HG03159 (cell line): ENCODE measurements around the gene KIF4B.
"Not testable (repeated sequence)": the region's sequence is repeated elsewhere in the genome, so short reads cannot be mapped to it uniquely, and the experiment has no call there.

Source experiments
- ATAC-seq: cut with Tn5 transposase; IDR thresholded peaks from one replicate; pipeline ENCODE4 v1.9.1; 2021; ENCODE audit warnings: mild to moderate bottlenecking, moderate library complexity; ENCODE audit not compliant: unreplicated experiment

Gene KIF4B

DNA sequence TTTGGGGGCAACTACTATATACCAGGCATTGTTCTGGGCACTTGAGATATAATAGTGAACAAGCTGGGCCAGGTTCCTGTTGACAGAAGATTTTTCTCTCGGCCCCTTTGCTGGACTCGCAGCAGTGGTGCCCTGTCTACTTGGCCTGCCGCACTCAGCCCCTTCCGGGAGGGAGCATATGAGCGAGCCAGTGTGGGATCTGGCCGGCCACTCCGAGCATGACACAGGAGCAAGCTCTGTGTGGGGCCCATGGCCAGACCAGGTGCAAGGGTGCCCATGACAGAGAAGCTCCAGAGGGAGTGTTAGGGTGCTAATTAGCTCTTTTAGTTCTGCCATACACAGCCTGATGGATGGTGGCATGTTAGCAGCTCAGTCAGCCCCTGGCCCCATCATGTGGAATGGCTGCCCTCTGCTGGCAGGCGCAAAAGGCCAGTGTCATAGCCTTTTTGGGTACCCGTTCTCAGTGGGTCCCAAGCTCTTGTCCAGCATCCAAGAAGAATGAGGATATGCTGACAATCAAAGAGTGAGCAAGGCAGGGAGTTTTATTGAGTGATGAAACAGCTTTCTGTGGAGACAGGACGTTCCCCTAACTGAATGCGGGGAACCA lies 9.3 kb upstream of the KIF4B start:
- ATAC-seq: no peak

DNA sequence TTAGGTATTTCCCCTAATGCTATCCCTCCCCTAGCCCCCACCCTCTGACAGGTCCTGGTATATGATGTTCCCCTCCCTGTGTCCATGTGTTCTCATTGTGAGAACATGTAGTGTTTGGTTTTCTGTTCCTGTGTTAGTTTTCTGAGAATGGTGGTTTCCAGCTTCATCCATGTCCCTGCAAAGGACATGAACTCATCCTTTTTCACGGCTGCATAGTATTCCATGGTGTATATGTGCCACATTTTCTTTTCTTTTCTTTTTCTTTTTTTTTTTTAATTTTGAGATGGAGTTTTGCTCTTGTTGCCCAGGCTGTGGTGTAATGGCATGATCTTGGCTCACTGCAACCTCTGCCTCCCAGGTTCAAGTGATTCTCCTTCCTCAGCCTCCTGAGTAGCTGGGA lies 7.3 kb upstream of the KIF4B start:
- ATAC-seq: not testable (repeated sequence)

DNA sequence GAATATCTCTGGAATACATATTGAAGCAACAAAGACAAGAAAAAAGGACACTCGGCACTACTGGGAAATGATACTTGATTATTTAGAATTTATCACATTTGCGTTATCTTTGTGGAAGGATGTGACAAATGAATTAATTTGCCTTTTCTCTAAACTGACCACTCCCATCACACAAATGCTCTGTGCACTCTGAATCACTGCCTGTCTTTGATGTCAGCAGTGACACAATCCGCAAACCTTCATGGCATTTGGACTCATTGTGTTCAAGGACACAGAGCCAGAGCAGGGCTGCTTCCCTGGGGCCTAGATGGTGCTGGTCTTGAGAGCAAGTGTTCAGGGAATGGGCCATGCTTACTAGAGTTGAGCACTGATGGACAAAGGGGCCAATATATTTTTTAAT lies 4.9 kb upstream of the KIF4B start:
- no peak for ATAC-seq

GRCh38 chr5:155010881-155011280 lies 2.7 kb upstream of the KIF4B start:
- no peak for ATAC-seq

DNA sequence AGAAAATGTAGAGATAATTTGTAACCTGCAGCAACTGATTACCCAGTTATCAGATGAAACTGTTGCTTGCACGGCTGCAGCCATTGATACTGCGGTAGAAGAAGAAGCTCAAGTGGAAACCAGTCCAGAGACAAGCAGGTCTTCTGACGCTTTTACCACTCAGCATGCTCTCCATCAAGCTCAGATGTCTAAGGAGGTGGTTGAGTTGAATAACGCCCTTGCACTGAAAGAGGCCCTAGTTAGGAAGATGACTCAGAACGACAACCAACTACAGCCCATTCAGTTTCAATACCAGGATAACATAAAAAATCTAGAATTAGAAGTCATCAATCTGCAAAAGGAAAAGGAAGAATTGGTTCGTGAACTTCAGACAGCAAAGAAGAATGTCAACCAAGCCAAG lies 1.7 kb downstream of the KIF4B start:
- ATAC-seq: no peak

DNA sequence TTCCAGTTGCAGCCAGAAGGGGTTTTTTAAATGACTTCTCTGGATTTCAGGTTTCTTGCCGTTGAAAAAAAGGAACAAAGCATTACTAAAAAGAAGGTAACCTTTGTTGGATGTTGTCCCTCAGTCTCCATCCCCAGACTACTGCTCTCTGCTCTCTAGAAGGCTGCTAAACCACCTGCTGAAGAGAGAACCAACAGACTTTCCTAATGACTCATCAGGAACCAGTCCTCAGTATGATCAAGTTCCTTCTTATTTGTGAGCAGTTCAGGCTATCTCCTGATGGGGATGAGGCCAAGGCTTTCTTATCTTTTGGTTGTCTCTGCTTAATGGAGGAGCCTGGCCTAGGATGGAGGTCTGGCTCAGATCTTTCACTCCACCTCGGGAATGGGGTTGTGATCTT lies 4.1 kb downstream of the KIF4B start:
- ATAC-seq: peak; percentile 96

DNA sequence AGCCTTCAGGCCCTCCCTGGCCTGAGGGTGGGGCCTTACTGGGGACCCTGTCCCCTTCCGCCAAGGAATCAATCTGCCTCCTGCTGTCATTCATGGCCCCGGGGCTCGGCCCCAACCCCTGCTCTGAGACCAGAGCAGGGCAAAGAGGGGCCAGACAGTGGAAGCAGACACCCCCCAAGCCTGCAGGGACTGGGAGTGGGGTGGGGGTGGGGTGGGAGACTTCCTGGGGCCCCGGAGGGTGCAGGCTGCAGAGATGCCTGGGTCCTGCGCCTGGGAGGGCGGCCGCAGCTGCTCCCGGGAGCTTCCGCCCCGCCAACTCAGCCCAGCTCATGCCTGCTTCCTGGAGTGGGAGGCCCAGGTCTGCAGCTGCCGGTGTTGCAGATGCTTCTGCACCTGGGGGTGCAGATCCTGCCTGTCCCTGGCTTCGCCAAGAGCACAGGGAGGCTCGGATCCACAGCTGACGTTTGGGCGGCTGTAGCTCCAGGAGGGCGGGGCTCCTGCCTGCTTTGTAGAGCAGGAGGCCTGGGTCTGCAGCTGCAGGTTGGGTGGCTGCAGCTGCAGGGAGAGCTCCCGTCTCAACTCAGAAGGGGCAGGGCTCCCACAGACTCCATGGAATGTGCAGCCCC lies 6.2 kb downstream of the KIF4B start:
- ATAC-seq: no peak

- no peak for ATAC-seq
These were observed 8.3 kb downstream of the KIF4B start for GRCh38 chr5:155021842-155022241.

DNA sequence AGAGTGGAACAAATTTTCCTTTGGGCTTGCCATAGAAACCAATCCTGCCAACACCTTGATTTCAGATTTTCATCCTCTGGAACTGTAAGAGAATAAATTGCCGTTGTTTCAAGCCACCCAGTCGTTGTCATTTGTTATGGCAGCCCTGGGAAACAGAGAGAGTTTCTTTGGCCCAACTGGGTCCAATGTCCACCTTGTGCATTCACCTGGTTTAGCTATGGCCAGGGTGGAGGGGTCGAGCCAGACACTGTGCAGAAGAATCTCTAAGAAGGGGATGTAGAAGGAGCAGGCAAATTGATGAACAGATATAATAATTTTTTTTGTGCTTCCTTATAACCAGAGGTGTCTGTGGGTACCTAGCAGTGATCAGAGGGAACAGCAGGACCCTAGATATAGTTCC lies 9.8 kb downstream of the KIF4B start:
- no peak for ATAC-seq

GRCh38 chr5:155024015-155024414 lies 10.5 kb downstream of the KIF4B start:
- peak; percentile 50 for ATAC-seq

DNA sequence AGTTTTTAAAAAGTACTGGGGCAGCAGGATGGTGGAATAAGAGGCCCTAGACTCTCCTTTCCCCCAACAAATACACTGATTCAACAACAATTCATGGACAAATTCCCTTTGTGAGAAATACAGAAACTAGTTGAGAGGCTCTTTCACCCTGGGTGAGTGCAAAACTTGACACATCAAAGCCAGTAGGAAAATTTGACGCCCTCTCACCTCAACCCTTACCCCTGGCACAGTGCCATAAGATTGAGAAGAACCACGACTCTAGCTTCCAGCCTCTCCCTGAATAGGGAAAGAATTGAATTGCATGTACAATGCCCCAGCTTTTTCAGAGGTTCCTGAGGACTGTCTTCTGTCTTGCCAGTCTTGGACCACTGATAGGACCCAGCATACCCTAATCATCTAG lies 12.3 kb downstream of the KIF4B start:
- no peak for ATAC-seq

- no peak for ATAC-seq
These were observed 14.6 kb downstream of the KIF4B start for GRCh38 chr5:155027993-155028629.

- no peak for ATAC-seq
These were observed 15.7 kb downstream of the KIF4B start for GRCh38 chr5:155029240-155029639.

DNA sequence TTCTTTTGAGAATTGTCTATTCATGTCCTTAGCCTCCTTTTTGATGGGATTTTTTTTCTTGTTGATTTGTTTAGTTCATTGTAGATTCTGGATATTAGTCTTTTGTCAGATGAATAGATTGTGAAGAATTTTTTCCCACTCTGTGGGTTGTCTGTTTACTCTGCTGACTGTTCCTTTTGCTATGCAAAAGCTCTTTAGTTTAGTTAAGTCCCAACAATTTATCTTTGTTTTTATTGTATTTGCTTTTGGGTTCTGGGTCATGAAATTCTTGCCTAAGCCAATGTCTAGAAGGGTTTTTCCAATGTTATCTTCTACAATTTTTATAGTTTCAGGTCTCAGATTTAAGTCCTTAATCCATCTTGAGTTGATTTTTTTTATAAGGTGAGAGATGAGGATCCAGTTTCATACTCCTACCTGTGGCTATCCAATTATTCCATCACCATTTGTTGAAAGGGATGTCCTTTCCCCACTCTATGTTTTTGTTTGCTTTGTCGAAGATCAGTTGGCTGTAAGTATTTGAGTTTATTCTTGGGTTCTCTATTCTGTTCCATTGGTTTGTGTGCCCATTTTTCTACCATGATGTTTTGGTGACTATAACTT lies 20.7 kb downstream of the KIF4B start:
- ATAC-seq: not testable (repeated sequence)

- ATAC-seq: not testable (repeated sequence)
These were observed 21.5 kb downstream of the KIF4B start for GRCh38 chr5:155035087-155035486.

DNA sequence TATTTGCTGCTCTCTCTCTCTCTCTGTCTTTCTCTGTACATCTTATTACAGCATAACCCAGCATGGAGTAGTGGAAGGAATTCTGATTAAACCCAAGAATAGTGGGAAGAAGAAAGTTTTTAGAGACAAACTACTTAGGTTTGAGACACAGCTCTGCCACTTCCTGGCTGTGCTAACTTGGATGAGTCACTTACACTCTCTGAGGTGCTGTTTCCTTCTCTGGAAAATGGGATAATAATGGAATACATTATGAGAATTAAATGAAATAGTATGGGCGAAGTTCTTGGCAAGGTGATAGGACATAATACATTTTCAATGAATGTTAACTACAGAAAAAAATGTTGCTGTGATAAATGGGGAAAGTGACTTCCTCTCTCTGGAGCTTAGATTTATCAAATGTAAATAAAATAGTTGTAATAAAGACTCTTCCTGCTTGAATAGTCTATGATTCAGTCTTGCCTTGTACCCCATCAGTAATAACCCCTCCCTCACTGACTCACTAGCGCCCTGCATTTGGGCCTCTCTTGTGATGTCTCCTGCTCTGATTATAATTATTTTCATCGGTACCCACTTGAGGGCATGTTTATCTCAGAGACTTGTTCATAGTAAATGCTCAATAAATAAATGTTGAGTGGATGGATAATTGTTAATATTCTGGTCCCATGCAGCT lies 27.6 kb downstream of the KIF4B start:
- no peak for ATAC-seq

- ATAC-seq: no peak
These were observed 31.0 kb downstream of the KIF4B start for GRCh38 chr5:155044591-155044990.

GRCh38 chr5:155046591-155046990 lies 33.0 kb downstream of the KIF4B start:
- no peak for ATAC-seq

- ATAC-seq: no peak
These were observed 34.3 kb downstream of the KIF4B start for GRCh38 chr5:155047818-155048217.

GRCh38 chr5:155049569-155050383 lies 36.2 kb downstream of the KIF4B start:
- no peak for ATAC-seq
